H1 (cell line): ENCODE results near the gene HBS1L. TPM values are rescaled to one million over a fixed set of nuclear protein-coding genes. Genes with fewer than 3 reads are reported as not detected.

Experiments
- CTCF ChIA-PET: fragments of 300-600 bp; sonication (Branson Sonifier 250); formaldehyde crosslinking; loops from one replicate; lab custom pipeline; 2021; ENCODE audit not compliant: partially characterized antibody; lab: Charles Lee
- POLR2A ChIA-PET: fragments of 300-600 bp; sonication (Branson Sonifier 250); formaldehyde crosslinking; loops from one replicate; lab custom pipeline; 2021; ENCODE audit warnings: inconsistent platforms; ENCODE audit not compliant: partially characterized antibody; lab: Charles Lee
- DNase-seq, 2 experiments: peaks; one replicate each; pipeline versions ENCODE4 v3.0.0 to v3.0.0-alpha.2; 2010 to 2022; ENCODE audit warnings: low spot score in 2 of 2, low read depth in 1 of 2, mixed read lengths in 1 of 2
- FAIRE-seq: peaks from 2 replicates; lab custom pipeline; 2011; peaks lifted over from hg19 to GRCh38; lab: Jason Lieb, UNC
- H2AFZ ChIP-seq: 2 replicates; pipeline ENCODE4 v1.8.1; 2012; ENCODE audit warnings: low read length, inconsistent platforms
- H2AK5ac ChIP-seq: 2 replicates; pipeline ENCODE4 v1.6.1; 2013; ENCODE audit warnings: low read depth, low read length
- H2BK120ac ChIP-seq: replicated peaks from 2 replicates; pipeline ENCODE3; 2013; ENCODE audit warnings: low read depth, low read length, inconsistent platforms
- H2BK12ac ChIP-seq: 2 replicates; pipeline ENCODE4 v1.6.1; 2013; ENCODE audit warnings: low read depth, low read length
- H2BK15ac ChIP-seq: 2 replicates; pipeline ENCODE4 v1.6.1; 2013; ENCODE audit warnings: low read length
- H2BK20ac ChIP-seq: 2 replicates; pipeline ENCODE4 v1.6.1; 2013; ENCODE audit warnings: low read length
- H2BK5ac ChIP-seq: 2 replicates; pipeline ENCODE4 v1.6.1; 2013; ENCODE audit warnings: low read depth, low read length
- H3K14ac ChIP-seq: 2 replicates; pipeline ENCODE4 v1.6.1; 2013; ENCODE audit warnings: inconsistent platforms; ENCODE audit not compliant: insufficient read length
- H3K18ac ChIP-seq: 2 replicates; pipeline ENCODE4 v1.6.1; 2013; ENCODE audit warnings: low read length; ENCODE audit errors: extremely low read depth
- H3K23ac ChIP-seq: 2 replicates; pipeline ENCODE4 v1.6.1; 2013; ENCODE audit warnings: inconsistent platforms; ENCODE audit not compliant: insufficient read length
- H3K23me2 ChIP-seq: 2 replicates; pipeline ENCODE4 v1.6.1; 2013; ENCODE audit warnings: low read depth, low read length
- H3K27ac ChIP-seq: 2 replicates; pipeline ENCODE4 v1.6.1; 2011; ENCODE audit warnings: low read depth, low read length, inconsistent platforms
- H3K27me3 ChIP-seq, 4 experiments: replicated peaks in 1 of 4; 1 replicate in 1 of 4; 2 replicates in 3 of 4; pipeline versions ENCODE4 v1.6.1 to v1.8.1; 2011 to 2013; ENCODE audit warnings: low read length in 3 of 4, mild to moderate bottlenecking in 3 of 4, inconsistent platforms in 2 of 4, mixed read lengths in 2 of 4, moderate library complexity in 1 of 4; ENCODE audit not compliant: control insufficient read depth in 3 of 4, insufficient read depth in 3 of 4; ENCODE audit errors: extremely low read depth in 1 of 4
- H3K36me3 ChIP-seq, 4 experiments: 2 replicates each; pipeline versions ENCODE4 v1.6.1 to v1.8.1; 2011 to 2013; ENCODE audit warnings: mild to moderate bottlenecking in 4 of 4, low read length in 3 of 4, moderate library complexity in 2 of 4, control low read depth in 1 of 4, inconsistent platforms in 1 of 4; ENCODE audit not compliant: insufficient read depth in 4 of 4, control insufficient read depth in 2 of 4
- H3K4ac ChIP-seq: replicated peaks from 2 replicates; pipeline ENCODE3; 2013; ENCODE audit warnings: low read length, low read depth, mixed read lengths, inconsistent platforms; ENCODE audit not compliant: insufficient read length
- H3K4me1 ChIP-seq, 4 experiments: replicated peaks in 1 of 4; 1 replicate in 1 of 4; 2 replicates in 3 of 4; pipeline versions ENCODE4 v1.6.1 to v1.8.1; 2011 to 2013; ENCODE audit warnings: low read length in 3 of 4, inconsistent platforms in 2 of 4, mixed read lengths in 1 of 4; ENCODE audit not compliant: insufficient read depth in 4 of 4, control insufficient read depth in 3 of 4
- H3K4me2 ChIP-seq, 2 experiments: 2 replicates each; pipeline versions ENCODE4 v1.6.1 to v1.8.1; 2011 to 2013; ENCODE audit warnings: low read depth in 2 of 2, low read length in 2 of 2, control low read depth in 1 of 2, inconsistent platforms in 1 of 2, mild to moderate bottlenecking in 1 of 2; ENCODE audit not compliant: insufficient read depth in 1 of 2
- H3K4me3 ChIP-seq, 4 experiments: fragments of 200-600, 300-600 bp in 1 of 4; sonication (generic), shearing (Covaris generic), sonication (Bioruptor Twin) in 1 of 4; 2 replicates each; pipeline versions ENCODE4 v1.5.1 to v1.8.1; 2011 to 2016; ENCODE audit warnings: low read length in 4 of 4, low read depth in 3 of 4, control low read depth in 2 of 4, inconsistent platforms in 2 of 4, mild to moderate bottlenecking in 2 of 4, mixed read lengths in 1 of 4, moderate library complexity in 1 of 4; ENCODE audit not compliant: insufficient read depth in 2 of 4; ENCODE audit errors: extremely low read depth in 1 of 4
- H3K56ac ChIP-seq: replicated peaks from 2 replicates; pipeline ENCODE3; 2013; ENCODE audit warnings: low read depth, mild to moderate bottlenecking, mixed read lengths, low read length, inconsistent platforms; ENCODE audit not compliant: insufficient read length
- H3K79me1 ChIP-seq: 2 replicates; pipeline ENCODE4 v1.6.1; 2013; ENCODE audit warnings: low read depth, low read length, control low read depth
- H3K79me2 ChIP-seq, 2 experiments: 2 replicates each; pipeline versions ENCODE4 v1.6.1 to v1.8.1; 2012 to 2013; ENCODE audit warnings: low read length in 2 of 2, mild to moderate bottlenecking in 2 of 2, inconsistent platforms in 1 of 2; ENCODE audit not compliant: insufficient read depth in 2 of 2, control insufficient read depth in 1 of 2
- H3K9ac ChIP-seq, 4 experiments: replicated peaks in 1 of 4; 1 replicate in 1 of 4; 2 replicates in 3 of 4; pipeline versions ENCODE4 v1.6.1 to v1.8.1; 2011 to 2013; ENCODE audit warnings: low read depth in 3 of 4, low read length in 3 of 4, control low read depth in 2 of 4, mild to moderate bottlenecking in 2 of 4, moderate library complexity in 2 of 4, inconsistent platforms in 1 of 4; ENCODE audit errors: extremely low read depth in 1 of 4
- H3K9me3 ChIP-seq, 2 experiments: 2 replicates each; pipeline versions ENCODE4 v1.6.1 to v1.8.1; 2012 to 2013; ENCODE audit warnings: mild to moderate bottlenecking in 2 of 2, moderate library complexity in 2 of 2, control low read depth in 1 of 2, inconsistent platforms in 1 of 2, low read depth in 1 of 2, low read length in 1 of 2, mixed read lengths in 1 of 2; ENCODE audit not compliant: insufficient read depth in 2 of 2
- H4K20me1 ChIP-seq, 2 experiments: replicated peaks in 1 of 2; 2 replicates each; pipeline versions ENCODE3 to v1.8.1; 2011 to 2013; ENCODE audit warnings: inconsistent platforms in 2 of 2, low read length in 2 of 2, mild to moderate bottlenecking in 1 of 2; ENCODE audit not compliant: insufficient read depth in 2 of 2, control insufficient read depth in 1 of 2
- H4K5ac ChIP-seq: 2 replicates; pipeline ENCODE4 v1.6.1; 2013; ENCODE audit warnings: low read length, low read depth, mixed read lengths, inconsistent platforms; ENCODE audit not compliant: insufficient read length
- H4K8ac ChIP-seq: 2 replicates; pipeline ENCODE4 v1.8.0; 2013; ENCODE audit warnings: mild to moderate bottlenecking, moderate library complexity, low read length, inconsistent platforms; ENCODE audit not compliant: insufficient read depth; ENCODE audit errors: extremely low read depth
- H4K91ac ChIP-seq: replicated peaks from 2 replicates; pipeline ENCODE3; 2013; ENCODE audit warnings: low read length, mixed read lengths, inconsistent platforms; ENCODE audit not compliant: insufficient read length
- CEBPB ChIP-seq: IDR thresholded peaks from 2 replicates; pipeline ENCODE4 v1.6.1; 2012; ENCODE audit warnings: low read depth, low read length
- CHD2 ChIP-seq: IDR thresholded peaks from 2 replicates; pipeline ENCODE4 v1.6.1; 2012; ENCODE audit warnings: low read length, improper control_type of control experiment
- KDM1A ChIP-seq: fragments of 200-600, 300-600 bp; sonication (generic); IDR thresholded peaks from 2 replicates; pipeline ENCODE4 v1.7.1; 2016; ENCODE audit warnings: mild to moderate bottlenecking, low read length, borderline replicate concordance
- KDM5A ChIP-seq: fragments of 200-600 bp; IDR thresholded peaks from 2 replicates; pipeline ENCODE4 v1.7.1; 2012; ENCODE audit warnings: mild to moderate bottlenecking, low read length, inconsistent platforms, mixed read lengths
- NRF1 ChIP-seq: IDR thresholded peaks from 2 replicates; pipeline ENCODE4 v1.6.1; 2011; ENCODE audit warnings: mild to moderate bottlenecking, low read depth, low read length, improper control_type of control experiment
- RFX5 ChIP-seq: IDR thresholded peaks from 2 replicates; pipeline ENCODE4 v1.6.1; 2011; ENCODE audit warnings: low read depth, low read length, improper control_type of control experiment, borderline replicate concordance
- SP2 ChIP-seq: IDR thresholded peaks from 2 replicates; pipeline ENCODE4 v1.6.1; 2012; ENCODE audit warnings: mild to moderate bottlenecking, low read length, inconsistent platforms
- SP4 ChIP-seq: IDR thresholded peaks from 2 replicates; pipeline ENCODE4 v1.6.1; 2012; ENCODE audit warnings: low read length, inconsistent platforms
- WGBS, 2 experiments: shearing (Covaris generic) in 1 of 2; methylation state at CpG; one replicate each; pipeline versions ENCODE4 v1.1.6 to v1.1.7; 2013 to 2015; ENCODE audit warnings: low lambda C conversion rate in 2 of 2, mixed read lengths in 2 of 2, inconsistent platforms in 1 of 2, low coverage in 1 of 2, missing lambda C conversion rate in 1 of 2; ENCODE audit not compliant: insufficient replicate concordance in 2 of 2, insufficient coverage in 1 of 2, insufficient read length in 1 of 2; ENCODE audit errors: extremely low coverage in 1 of 2, missing lambda C conversion rate in 1 of 2; 5-methylcytosine and 5-hydroxymethylcytosine counted together
- polyA plus RNA-seq, 7 experiments: library from polyadenylated mRNA; depleted of rRNA in 3 of 7; stranded (reverse) in 5 of 7; unstranded in 2 of 7; fragments of >200 nt in 5 of 7; fragments of 200-250 nt in 2 of 7; gene quantifications; 1 replicate in 5 of 7; 2 replicates in 1 of 7; 4 replicates in 1 of 7; pipeline versions ENCODE4 v1.2.1 to v1.2.3, GENCODE V29; 2011 to 2013; ENCODE audit warnings: missing spikeins in 2 of 7, mixed read lengths in 2 of 7
- total RNA-seq: library from RNA; stranded (reverse); fragmentation: NEBNext Ultra II Directional; extraction: Animal tissue kit (Norgen Biotek cat#: 25700); gene quantifications from 2 replicates; pipeline ENCODE4 v1.2.1, GENCODE V29; 2021
- TF ChIP-seq, protein P1 (sequence below), 3 experiments: IDR thresholded peaks; 1 replicate in 2 of 3; 2 replicates in 1 of 3; pipeline versions ENCODE4 v1.5.1 to v1.6.1; 2011; ENCODE audit warnings: low read length in 3 of 3, mild to moderate bottlenecking in 3 of 3, inconsistent platforms in 2 of 3, low read depth in 1 of 3, moderate library complexity in 1 of 3; ENCODE audit not compliant: insufficient read depth in 1 of 3; ENCODE audit errors: control extremely low read depth in 1 of 3

HBS1L gene
- total and polyA plus RNA-seq, 2 of the 8 experiments (the other 6 are each of a cell fraction or from before 2014, with no cell fraction given) = 28.1 to 97.1 TPM

DNA sequence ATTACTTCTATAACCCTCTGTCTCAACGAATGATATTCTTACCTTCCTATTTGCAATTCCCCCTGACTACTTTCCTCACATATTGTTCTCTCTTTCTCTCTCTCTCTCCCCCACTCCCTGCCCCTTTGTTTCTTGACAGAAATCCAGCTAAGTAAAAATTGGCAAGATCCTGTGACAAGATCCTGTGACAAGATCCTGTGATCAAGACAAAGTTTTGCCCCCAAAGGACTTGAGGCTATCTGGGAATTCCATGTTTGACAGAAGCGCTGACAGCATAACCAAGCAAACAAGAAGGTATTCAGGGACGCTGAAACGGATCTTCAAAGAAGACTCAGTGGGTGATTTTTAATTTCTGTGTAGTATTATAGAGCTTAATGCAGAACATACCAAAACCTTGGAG is 5.5 kb upstream of the HBS1L start:
- no peak for TF ChIP-seq SP4
- TF ChIP-seq CHD2 = no peak
- TF ChIP-seq KDM5A = no peak
- no peak for TF ChIP-seq CEBPB
- TF ChIP-seq RFX5 = no peak
- TF ChIP-seq KDM1A = no peak
- no peak for TF ChIP-seq NRF1
- TF ChIP-seq, protein P1, sequence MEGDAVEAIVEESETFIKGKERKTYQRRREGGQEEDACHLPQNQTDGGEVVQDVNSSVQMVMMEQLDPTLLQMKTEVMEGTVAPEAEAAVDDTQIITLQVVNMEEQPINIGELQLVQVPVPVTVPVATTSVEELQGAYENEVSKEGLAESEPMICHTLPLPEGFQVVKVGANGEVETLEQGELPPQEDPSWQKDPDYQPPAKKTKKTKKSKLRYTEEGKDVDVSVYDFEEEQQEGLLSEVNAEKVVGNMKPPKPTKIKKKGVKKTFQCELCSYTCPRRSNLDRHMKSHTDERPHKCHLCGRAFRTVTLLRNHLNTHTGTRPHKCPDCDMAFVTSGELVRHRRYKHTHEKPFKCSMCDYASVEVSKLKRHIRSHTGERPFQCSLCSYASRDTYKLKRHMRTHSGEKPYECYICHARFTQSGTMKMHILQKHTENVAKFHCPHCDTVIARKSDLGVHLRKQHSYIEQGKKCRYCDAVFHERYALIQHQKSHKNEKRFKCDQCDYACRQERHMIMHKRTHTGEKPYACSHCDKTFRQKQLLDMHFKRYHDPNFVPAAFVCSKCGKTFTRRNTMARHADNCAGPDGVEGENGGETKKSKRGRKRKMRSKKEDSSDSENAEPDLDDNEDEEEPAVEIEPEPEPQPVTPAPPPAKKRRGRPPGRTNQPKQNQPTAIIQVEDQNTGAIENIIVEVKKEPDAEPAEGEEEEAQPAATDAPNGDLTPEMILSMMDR (IDR thresholded peaks at IDR 0.05; ENCODE audit: control extremely low read depth in 1 of 3, insufficient read depth in 1 of 3, low read depth in 1 of 3, low read length in 3 of 3) = no peak
- TF ChIP-seq SP2 = no peak
- H3K4me3 ChIP-seq = no peak overlapping the region
- no peak overlapping the region for H3K4me2 ChIP-seq
- H4K5ac ChIP-seq = no peak overlapping the region
- H2AFZ ChIP-seq = peak overlapping the region; percentile 63; the same call in 1 of the 2 replicates
- POLR2A ChIA-PET = no interaction called here
- CTCF ChIA-PET = interaction anchor here (0.6 to 0.7 kb wide), 4 partner anchors 29 to 1709 kb away, joined by 3 read pairs; no protein-coding TSS in a partner anchor
- H3K18ac ChIP-seq = no peak overlapping the region
- no peaks in the 10 kb centered on the region for H3K36me3 ChIP-seq
- H4K8ac ChIP-seq = no peak overlapping the region
- no peaks in the 10 kb centered on the region for H3K27me3 ChIP-seq
- no peak overlapping the region for H3K14ac ChIP-seq
- no peak for FAIRE-seq
- H3K79me1 ChIP-seq = no peaks in the 10 kb centered on the region
- no peak overlapping the region for H3K27ac ChIP-seq
- H4K91ac ChIP-seq = no peak overlapping the region
- H3K79me2 ChIP-seq = no peaks in the 10 kb centered on the region
- WGBS, 2 experiments = 97% methylated on average over 4 of the region's 4 CpGs; no CpG with 5 or more reads in 1 of the 2 experiments
- H2BK5ac ChIP-seq = no peak overlapping the region
- H3K9ac ChIP-seq = no peak overlapping the region; a peak in 1 of 7 replicates
- H4K20me1 ChIP-seq = no peaks in the 10 kb centered on the region
- no peak overlapping the region for H3K23ac ChIP-seq
- no peaks in the 10 kb centered on the region for H3K9me3 ChIP-seq
- no peak overlapping the region for H2BK20ac ChIP-seq
- no peak overlapping the region for H2BK15ac ChIP-seq
- DNase-seq = no peak
- H3K56ac ChIP-seq = no peak overlapping the region
- peaks cover 2% of the 10 kb centered on the region; the same call in 1 of the 2 replicates for H3K23me2 ChIP-seq
- no peak overlapping the region for H3K4ac ChIP-seq
- H3K4me1 ChIP-seq = peaks cover 0 to 4% (median 0%) of the 10 kb centered on the region in 4 experiments; a peak in 2 of 7 replicates
- no peak overlapping the region for H2BK120ac ChIP-seq
- no peak overlapping the region for H2BK12ac ChIP-seq
- no peak overlapping the region for H2AK5ac ChIP-seq
